Body of pancreas (tissue), 4 donors: ENCODE measurements around the gene LMBR1L. TPM values are rescaled to one million over a fixed set of nuclear protein-coding genes. Genes with fewer than 3 reads are reported as not detected.

Experiments used
- ATAC-seq: fragments of 150-250 bp; one replicate; pipeline ENCODE4 v1.9.1; 2016
- DNase-seq, 4 donors: peaks; one replicate each; pipeline ENCODE4 v3.0.0-alpha.2; 2019
- H3K27ac ChIP-seq, 4 donors: fragments of 200-600 bp; sonication (generic); 1 replicate in 3 of 4; 2 replicates in 1 of 4; pipeline versions ENCODE4 v1.5.1 to v1.6.1; 2016 to 2019; ENCODE audit warnings: mild to moderate bottlenecking in 1 of 4, mixed read lengths in 1 of 4, moderate library complexity in 1 of 4
- H3K27me3 ChIP-seq, 2 donors: fragments of 200-600 bp; sonication (generic); one replicate each; pipeline ENCODE4 v1.6.0; 2016; ENCODE audit warnings: mild to moderate bottlenecking in 1 of 2
- H3K36me3 ChIP-seq, 2 donors: fragments of 200-600 bp; sonication (generic); replicated peaks in 1 of 2; 2 replicates each; pipeline ENCODE4 v1.5.1; 2016; ENCODE audit warnings: low read depth in 2 of 2; ENCODE audit not compliant: insufficient read depth in 1 of 2
- H3K4me1 ChIP-seq: fragments of 200-600 bp; sonication (generic); one replicate; pipeline ENCODE4 v1.6.0; 2016
- H3K4me3 ChIP-seq, 2 donors: fragments of 200-600 bp; sonication (generic); 1 replicate in 1 of 2; 2 replicates in 1 of 2; pipeline ENCODE4 v1.5.1; 2016 to 2019
- H3K9me3 ChIP-seq, 3 donors: fragments of 200-600 bp; sonication (generic); 1 replicate in 2 of 3; 2 replicates in 1 of 3; pipeline ENCODE4 v1.5.1; 2016
- POLR2A ChIP-seq, 3 donors: fragments of 450-650 bp; IDR thresholded peaks; one replicate each; pipeline ENCODE4 v1.6.1; 2016; ENCODE audit warnings: antibody characterized with exemption in 3 of 3, mild to moderate bottlenecking in 2 of 3
- WGBS, 2 donors: methylation state at CpG; one replicate each; pipeline ENCODE4 v1.1.5; 2017; 5-methylcytosine and 5-hydroxymethylcytosine counted together
- intact Hi-C: fragments of 100-400 bp; cut with DNase I; formaldehyde crosslinking; loops from one replicate; pipeline ENCODE4 v1.15.1; 2023
- total RNA-seq, 2 donors: library from RNA; depleted of rRNA; stranded (reverse); fragments of >200 nt; gene quantifications; one replicate each; pipeline ENCODE4 v1.1.0, GENCODE V29; 2016
- TF ChIP-seq, protein P1 (sequence below), 7 experiments: fragments of 450-650 bp in 4 of 7; fragments of 200-600 bp in 3 of 7; sonication (generic) in 3 of 7; IDR thresholded peaks; one replicate each; pipeline ENCODE4 v1.5.1; 2016 to 2019; ENCODE audit warnings: antibody characterized with exemption in 7 of 7

Gene LMBR1L
- total RNA-seq, 2 donors from 2014 or later = 40.7 to 53.7 TPM

DNA sequence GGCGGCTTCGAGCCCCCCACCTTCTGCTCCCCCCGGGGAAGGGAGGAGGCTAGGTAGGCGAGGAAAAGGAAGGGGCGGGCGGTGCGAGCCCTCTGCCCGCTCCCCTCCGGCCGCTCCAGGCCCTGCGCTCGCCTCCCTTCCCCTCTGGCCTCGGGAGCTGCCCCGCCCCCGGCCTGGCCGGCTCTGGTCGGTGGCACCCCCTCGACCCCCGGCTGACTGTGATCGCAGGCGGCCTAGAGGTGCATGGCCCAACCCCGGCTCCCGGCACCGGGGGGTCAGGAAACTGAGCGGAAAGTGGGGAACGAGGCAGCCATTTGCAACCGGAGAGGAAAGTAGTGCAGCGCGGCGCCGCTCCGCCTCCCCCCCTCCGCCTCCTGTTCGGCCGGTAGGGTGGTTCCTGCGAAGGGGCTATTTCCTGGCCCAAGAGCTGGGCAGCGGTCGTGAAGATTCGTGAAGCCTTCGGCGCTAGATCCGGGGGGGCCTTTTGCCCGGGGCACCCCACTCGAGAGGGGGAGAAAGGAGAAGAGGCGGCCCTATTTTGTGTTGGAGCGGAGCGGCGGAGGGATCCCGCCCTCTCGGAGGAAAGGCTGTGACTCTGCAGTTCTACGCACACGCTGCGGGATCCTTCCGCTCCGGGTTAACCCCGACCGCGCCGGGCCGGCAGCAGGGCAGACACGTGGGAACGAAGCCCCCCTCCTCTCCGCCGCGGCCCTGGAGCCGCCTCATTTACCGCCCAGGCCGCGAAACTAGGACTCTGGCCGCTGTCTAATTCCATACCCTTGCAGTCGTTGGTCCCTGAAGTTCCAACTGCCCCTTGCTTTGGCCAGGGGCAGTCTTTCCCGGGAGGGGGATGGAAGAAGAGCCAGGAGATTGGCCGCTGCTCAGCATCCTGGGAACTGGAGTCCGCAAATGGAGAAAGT is 50.1 kb downstream of the LMBR1L start, which contains the start of gene KMT2D:
TSS of gene KMT2D (minus strand) at position 558 of the 920 bp plus-strand sequence. CDS start 5,470 bp downstream, outside the sequence.
- intact Hi-C loops = no loop called here

DNA sequence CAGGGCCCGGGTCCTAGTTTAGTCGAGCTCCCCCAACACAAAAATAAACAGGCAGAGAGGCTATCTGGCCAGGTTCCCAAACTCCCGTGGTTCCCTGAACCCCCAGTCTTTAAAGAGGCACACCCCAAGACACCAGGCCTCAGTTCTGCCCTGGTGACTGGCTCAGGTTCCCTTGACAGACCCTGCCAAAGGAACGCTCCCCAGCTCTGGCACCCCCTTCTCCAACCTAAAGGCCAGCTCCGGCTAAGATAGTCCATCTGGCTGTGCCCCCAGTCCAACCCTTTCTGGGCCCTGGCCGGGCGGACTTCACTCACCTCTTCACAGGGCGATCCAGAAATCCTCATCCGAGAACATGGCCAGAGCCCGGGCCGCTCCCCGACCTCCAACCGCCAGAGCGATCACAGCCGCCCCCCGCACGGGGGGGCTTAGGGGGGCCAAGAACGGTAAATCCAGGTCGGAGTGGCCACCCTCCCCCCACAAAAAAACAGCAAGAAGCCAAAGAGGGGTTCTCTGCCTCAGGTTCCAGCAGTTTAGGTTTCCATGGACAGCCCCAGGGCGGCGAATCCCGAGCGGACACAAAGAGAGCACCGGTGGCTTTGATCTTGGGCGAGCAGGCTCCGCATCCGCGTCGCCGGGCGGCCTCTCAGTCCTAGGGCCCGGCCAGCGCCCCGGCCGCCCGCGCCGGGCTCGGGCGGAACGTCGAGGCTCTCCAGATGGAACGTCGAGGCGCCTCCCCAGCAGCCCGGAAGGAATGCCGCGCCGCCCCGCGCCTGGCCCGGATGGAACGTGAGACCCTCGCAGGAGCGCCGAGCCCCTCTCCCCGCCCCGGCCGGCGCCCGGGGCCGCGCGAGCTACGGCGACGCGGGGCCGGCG is 51.1 kb downstream of the LMBR1L start:
- H3K9me3 ChIP-seq = no peaks in the 10 kb centered on the region
- peak in 3 of 4 donors; percentile 30 to 38 (median 33) for DNase-seq
- intact Hi-C loops = no loop called here
- H3K4me1 ChIP-seq = peaks cover 48% of the 10 kb centered on the region
- peak overlapping the region; percentile 72 to 87 for H3K4me3 ChIP-seq
- ATAC-seq = peak; percentile 27
- H3K36me3 ChIP-seq = no peaks in the 10 kb centered on the region
- peak overlapping the region; percentile 84 to 97 (median 95) for H3K27ac ChIP-seq
- TF ChIP-seq, protein P1, sequence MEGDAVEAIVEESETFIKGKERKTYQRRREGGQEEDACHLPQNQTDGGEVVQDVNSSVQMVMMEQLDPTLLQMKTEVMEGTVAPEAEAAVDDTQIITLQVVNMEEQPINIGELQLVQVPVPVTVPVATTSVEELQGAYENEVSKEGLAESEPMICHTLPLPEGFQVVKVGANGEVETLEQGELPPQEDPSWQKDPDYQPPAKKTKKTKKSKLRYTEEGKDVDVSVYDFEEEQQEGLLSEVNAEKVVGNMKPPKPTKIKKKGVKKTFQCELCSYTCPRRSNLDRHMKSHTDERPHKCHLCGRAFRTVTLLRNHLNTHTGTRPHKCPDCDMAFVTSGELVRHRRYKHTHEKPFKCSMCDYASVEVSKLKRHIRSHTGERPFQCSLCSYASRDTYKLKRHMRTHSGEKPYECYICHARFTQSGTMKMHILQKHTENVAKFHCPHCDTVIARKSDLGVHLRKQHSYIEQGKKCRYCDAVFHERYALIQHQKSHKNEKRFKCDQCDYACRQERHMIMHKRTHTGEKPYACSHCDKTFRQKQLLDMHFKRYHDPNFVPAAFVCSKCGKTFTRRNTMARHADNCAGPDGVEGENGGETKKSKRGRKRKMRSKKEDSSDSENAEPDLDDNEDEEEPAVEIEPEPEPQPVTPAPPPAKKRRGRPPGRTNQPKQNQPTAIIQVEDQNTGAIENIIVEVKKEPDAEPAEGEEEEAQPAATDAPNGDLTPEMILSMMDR (IDR thresholded peaks at IDR 0.05) = no peak
- no peak for TF ChIP-seq POLR2A (IDR thresholded peaks at IDR 0.05)
- H3K27me3 ChIP-seq = no peaks in the 10 kb centered on the region
- WGBS, 2 donors = 0% methylated on average over 5 to 45 of the region's 70 CpGs

More for the DNA sequence above, 50.1 kb downstream of the LMBR1L start, which contains the start of gene KMT2D:
- Histone ChIP-seq H3K4me1 (peaks cover 39% of the 10 kb centered on the region), H3K27ac (peak within 1 kb of the TSS; percentile 84 to 97 (median 95)), H3K27me3 (no peaks in the 10 kb centered on the region), H3K4me3 (peak within 1 kb of the TSS; percentile 72 to 87), H3K36me3 (no peaks in the 10 kb centered on the region), H3K9me3 (no peaks in the 10 kb centered on the region)
- peak; percentile 50 to 76 (median 73) for TF ChIP-seq POLR2A (IDR thresholded peaks at IDR 0.05)
- TF ChIP-seq, protein P1 (IDR thresholded peaks at IDR 0.05) = peak in 4 of 7 experiments; percentile 49 to 97 (median 82)
- ATAC-seq (peak; percentile 91), DNase-seq (peak; percentile 86 to 92 (median 90))
- WGBS, 2 donors = 0% methylated on average over 12 to 69 of the region's 74 CpGs

- ATAC-seq (no peak), DNase-seq (no peak)
- Histone ChIP-seq H3K4me3 (peak overlapping the region; percentile 72 to 87), H3K27ac (peak overlapping the region in 3 of 4 donors; percentile 84 to 97 (median 97)), H3K36me3 (no peaks in the 10 kb centered on the region), H3K4me1 (peaks cover 54% of the 10 kb centered on the region), H3K9me3 (no peaks in the 10 kb centered on the region), H3K27me3 (no peaks in the 10 kb centered on the region)
- TF ChIP-seq, protein P1 (IDR thresholded peaks at IDR 0.05) = no peak
- TF ChIP-seq POLR2A (IDR thresholded peaks at IDR 0.05) = no peak
- 0% methylated on average over 1 of the region's 1 CpG; no CpG with 5 or more reads in 1 of the 2 donors for WGBS, 2 donors
- intact Hi-C loops = no loop called here
Observed at GRCh38 chr12:49059045-49059298, 51.7 kb downstream of the LMBR1L start.

GRCh38 chr12:49058366-49059044 is 52.1 kb downstream of the LMBR1L start:
- DNase-seq (no peak), ATAC-seq (no peak)
- TF ChIP-seq, protein P1 (IDR thresholded peaks at IDR 0.05) = no peak
- TF ChIP-seq POLR2A (IDR thresholded peaks at IDR 0.05) = no peak
- peaks cover 0 to 4% of the 10 kb centered on the region in 2 donors for H3K36me3 ChIP-seq
- intact Hi-C loops = no loop called here
- no peaks in the 10 kb centered on the region for H3K27me3 ChIP-seq
- H3K9me3 ChIP-seq = no peaks in the 10 kb centered on the region
- WGBS, 2 donors = 0 to 3% methylated on average over 4 to 5 of the region's 5 CpGs
- peaks cover 58% of the 10 kb centered on the region for H3K4me1 ChIP-seq
- peak overlapping the region; percentile 72 to 87 for H3K4me3 ChIP-seq
- H3K27ac ChIP-seq = peak overlapping the region in 3 of 4 donors; percentile 84 to 97 (median 97)
